GM12865 (cell line): ENCODE results near the gene HABP2.

Source experiments
- DNase-seq: peaks from one replicate; pipeline ENCODE4 v3.0.0; 2010; ENCODE audit warnings: low read depth
- H3K4me3 ChIP-seq: 2 replicates; pipeline ENCODE4 v1.5.1; 2011; ENCODE audit warnings: mild to moderate bottlenecking, low read depth, low read length, control low read depth
- TF ChIP-seq, protein P1 (sequence below): IDR thresholded peaks from 2 replicates; pipeline ENCODE4 v1.5.1; 2011; ENCODE audit warnings: low read length, control low read depth, low read depth, inconsistent platforms; ENCODE audit not compliant: insufficient read depth; ENCODE audit errors: missing control alignments

HABP2 gene

GRCh38 chr10:113520261-113520660, 32.6 kb upstream of the HABP2 start:
- DNase-seq = no peak
- no peak overlapping the region for H3K4me3 ChIP-seq
- TF ChIP-seq, protein P1, sequence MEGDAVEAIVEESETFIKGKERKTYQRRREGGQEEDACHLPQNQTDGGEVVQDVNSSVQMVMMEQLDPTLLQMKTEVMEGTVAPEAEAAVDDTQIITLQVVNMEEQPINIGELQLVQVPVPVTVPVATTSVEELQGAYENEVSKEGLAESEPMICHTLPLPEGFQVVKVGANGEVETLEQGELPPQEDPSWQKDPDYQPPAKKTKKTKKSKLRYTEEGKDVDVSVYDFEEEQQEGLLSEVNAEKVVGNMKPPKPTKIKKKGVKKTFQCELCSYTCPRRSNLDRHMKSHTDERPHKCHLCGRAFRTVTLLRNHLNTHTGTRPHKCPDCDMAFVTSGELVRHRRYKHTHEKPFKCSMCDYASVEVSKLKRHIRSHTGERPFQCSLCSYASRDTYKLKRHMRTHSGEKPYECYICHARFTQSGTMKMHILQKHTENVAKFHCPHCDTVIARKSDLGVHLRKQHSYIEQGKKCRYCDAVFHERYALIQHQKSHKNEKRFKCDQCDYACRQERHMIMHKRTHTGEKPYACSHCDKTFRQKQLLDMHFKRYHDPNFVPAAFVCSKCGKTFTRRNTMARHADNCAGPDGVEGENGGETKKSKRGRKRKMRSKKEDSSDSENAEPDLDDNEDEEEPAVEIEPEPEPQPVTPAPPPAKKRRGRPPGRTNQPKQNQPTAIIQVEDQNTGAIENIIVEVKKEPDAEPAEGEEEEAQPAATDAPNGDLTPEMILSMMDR = no peak

GRCh38 chr10:113520690-113521474, 32.0 kb upstream of the HABP2 start:
- DNase-seq = peak; percentile 60
- TF ChIP-seq, protein P1 = peak; percentile 97

GRCh38 chr10:113521475-113521795, 31.4 kb upstream of the HABP2 start:
- no peak overlapping the region for H3K4me3 ChIP-seq
- TF ChIP-seq, protein P1 = no peak
- DNase-seq = no peak

More at GRCh38 chr10:113520690-113521474, 32.0 kb upstream of the HABP2 start:
- H3K4me3 ChIP-seq = no peak overlapping the region

GRCh38 chr10:113522460-113522859, 30.4 kb upstream of the HABP2 start:
- no peak for DNase-seq
- TF ChIP-seq, protein P1 = no peak
- no peak overlapping the region for H3K4me3 ChIP-seq

DNA sequence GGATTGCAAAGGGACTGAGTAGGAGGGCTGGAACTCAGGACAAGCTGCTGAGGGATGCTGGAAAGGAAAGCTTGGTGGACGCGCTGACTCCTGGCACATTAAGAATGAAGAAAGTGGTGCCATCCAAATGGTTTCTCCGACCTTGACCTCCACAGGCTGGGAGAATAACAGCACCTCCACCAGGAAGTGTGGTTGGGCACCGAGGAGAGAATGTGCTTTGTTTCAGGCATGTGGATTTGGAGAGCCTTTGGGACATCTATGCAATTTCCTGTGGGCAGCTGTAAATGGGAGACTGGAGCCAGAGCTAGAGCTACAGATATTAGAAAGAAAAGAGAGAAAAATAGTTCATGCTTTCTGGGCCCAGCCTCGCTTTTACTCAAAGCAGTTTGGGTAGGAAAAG, 29.8 kb upstream of the HABP2 start:
- TF ChIP-seq, protein P1 = no peak
- no peak for DNase-seq
- H3K4me3 ChIP-seq = no peak overlapping the region

GRCh38 chr10:113523628-113524027, 29.2 kb upstream of the HABP2 start:
- H3K4me3 ChIP-seq = no peak overlapping the region
- TF ChIP-seq, protein P1 = no peak

GRCh38 chr10:113524120-113524519, 28.7 kb upstream of the HABP2 start:
- DNase-seq = no peak
- no peak overlapping the region for H3K4me3 ChIP-seq
- TF ChIP-seq, protein P1 = no peak

More at GRCh38 chr10:113523628-113524027, 29.2 kb upstream of the HABP2 start:
- DNase-seq = no peak
